ENCODE results near the gene ZNF423.

- TF ChIP-seq POLR2AphosphoS5 (IDR thresholded peaks at IDR 0.05), result no peak
- TF ChIP-seq POLR2A (IDR thresholded peaks at IDR 0.05), result no peak
- TF ChIP-seq CTCF (IDR thresholded peaks at IDR 0.05 in 8 of 11, conservative IDR thresholded peaks at IDR 0.05 in 3 of 11), result no peak
These were observed 361.4 kb downstream of the ZNF423 start for GRCh38 chr16:49494474-49494873.
